GM19238 (cell line): ENCODE measurements around the gene SERPINB6.
"Not testable (repeated sequence)": the region's sequence is repeated elsewhere in the genome, so short reads cannot be mapped to it uniquely, and the experiment has no call there.

Source experiments
- DNase-seq: peaks from one replicate; pipeline ENCODE4 v3.0.0; 2011; ENCODE audit warnings: low spot score; ENCODE audit not compliant: insufficient read length

SERPINB6 gene

DNA sequence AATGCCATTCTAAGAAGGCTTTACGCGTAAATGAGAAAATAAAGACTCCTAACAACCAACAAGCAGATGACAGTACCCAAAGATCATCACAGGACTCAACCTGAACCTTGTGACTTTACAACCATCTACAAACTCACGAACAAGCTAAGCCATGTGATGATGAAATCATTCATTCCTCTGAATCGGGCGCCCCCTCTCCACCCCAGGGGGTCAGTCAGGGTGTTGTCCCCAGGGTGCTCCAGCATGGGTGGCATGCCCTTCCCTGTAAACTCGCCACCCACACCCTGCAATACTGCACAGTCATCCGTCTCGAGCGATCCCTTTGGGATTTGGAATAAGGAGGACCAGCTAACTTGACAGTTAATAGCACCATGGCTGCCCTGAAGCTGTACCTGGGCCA lies 12.6 kb downstream of the SERPINB6 start:
- no peak for DNase-seq

DNA sequence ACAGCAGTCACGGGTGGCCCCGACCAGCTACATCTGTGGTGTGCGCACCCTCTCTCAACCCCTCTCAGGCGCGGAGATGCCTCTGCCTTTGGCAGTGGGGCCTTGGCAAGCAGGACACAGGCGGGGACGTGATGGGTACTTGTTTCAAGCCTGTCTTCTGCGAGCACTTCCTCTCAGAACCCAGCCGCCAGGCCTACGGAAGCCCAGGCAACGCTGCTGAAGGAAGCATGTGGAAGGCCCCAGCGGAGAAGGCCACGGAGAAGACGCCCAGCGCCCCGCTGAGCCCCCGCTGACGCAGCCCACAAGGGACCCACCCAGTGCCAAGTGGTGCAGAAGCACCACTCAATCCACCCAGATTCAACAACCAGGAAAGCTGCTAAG lies 13.0 kb downstream of the SERPINB6 start:
- no peak for DNase-seq

DNA sequence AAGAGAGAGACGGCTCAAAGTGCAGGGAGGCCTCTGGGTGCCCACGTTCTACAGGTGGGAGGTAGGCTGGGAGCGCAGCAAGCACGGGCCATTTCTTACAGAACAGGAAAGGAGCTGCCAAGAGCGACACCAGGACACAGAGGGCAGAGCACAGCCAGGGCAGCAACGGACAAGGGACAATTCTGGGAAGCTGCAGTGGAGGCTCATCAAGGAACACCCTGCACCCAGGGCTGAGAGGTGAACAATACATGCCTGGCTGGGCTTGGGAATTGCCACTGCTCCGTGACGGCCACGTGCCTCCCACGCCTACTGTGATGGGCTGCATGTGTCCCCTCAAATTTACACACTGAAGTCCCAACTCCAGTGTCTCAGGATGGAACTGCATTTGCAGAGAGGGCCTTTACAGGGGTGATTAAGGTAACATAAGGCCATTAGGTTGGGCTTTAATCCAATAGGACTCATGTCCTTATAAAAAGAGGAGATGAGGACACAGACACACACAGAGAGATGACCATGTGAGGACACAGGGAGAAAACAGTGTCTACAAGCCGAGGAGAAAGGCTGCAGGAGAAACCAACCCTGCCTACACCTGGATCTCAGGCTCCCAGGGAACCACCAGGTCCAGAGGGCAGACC lies 13.6 kb downstream of the SERPINB6 start:
- DNase-seq, result no peak

DNA sequence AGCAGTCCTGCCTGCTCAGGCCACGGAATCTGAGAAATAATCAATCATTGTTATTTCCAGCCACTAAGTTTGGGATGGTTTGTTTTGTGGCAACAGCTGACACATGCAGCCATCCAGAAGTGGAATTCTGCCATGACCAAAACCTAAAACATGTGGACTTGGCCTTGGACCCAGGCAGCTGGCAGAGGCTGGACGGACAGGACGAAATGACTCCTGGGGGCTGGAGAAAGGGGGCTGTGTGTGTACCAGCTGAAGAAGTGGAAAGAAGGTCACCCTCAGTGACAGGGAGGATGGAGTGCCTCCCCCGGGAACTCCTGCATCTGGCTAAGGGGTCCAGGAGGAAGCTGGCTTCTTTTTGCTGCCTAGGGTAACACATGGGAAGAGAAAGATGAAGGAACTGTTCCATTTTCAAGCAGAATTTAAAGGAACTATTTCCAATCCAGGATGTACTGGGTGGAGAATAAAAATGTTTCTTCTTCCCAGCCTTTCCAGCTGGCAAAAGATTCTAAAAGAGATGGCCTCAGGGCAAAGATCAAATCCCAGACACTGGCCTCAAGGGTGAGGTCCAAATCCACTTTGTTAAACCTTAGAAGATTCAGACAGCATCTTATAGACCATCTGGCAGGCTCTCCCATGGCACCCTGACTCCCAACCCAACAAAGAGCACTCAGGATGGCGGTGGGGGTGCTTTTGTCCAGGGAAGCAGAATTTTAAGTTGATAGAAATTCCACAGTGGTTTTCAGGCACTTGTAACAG lies 14.3 kb downstream of the SERPINB6 start:
- no peak for DNase-seq

DNA sequence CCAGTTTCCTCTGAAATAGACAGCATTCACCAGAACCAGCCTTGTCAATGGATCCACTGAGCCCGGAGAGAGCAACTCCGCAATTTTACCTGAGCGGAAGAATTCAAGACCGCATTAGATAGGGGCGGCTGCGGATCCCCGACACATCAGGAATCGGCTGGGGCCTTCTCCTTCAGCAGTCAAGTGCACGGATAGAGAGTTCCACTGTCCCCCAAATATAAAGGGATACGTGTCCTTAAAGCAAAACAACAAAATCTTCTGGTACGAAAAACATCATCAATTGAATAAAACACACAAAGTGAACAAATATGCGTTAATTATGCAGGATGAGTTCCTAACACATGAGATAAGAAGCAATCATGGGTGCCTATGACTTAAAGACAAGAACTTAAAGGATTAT lies 18.3 kb downstream of the SERPINB6 start:
- DNase-seq, result no peak

DNA sequence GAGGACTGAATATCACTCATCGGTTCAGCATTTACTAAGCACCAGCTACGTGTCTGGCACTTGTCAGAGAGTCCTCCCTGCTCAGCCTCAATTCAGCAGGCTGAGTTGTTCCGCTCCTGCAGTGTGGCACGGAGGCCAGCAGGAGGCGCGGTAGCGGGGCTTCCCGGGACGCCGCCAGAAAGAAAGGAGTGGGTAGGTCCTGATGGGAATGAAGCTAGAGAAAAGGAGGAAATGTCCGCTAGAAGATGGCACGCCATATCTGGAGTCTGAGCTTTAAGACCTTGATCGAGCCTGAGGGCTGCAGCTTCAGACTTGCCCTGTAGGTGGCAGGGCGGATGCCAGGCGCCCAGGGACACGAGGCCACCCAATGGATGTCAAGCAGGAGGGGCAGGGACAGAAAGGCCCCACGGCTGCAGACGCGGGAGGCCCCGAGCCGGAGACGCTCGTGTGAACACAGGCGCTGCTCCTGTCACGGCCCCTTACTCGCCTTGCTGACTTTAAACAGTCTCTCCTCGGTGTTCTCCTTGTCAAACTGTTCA lies 18.7 kb downstream of the SERPINB6 start:
- DNase-seq, result no peak

DNA sequence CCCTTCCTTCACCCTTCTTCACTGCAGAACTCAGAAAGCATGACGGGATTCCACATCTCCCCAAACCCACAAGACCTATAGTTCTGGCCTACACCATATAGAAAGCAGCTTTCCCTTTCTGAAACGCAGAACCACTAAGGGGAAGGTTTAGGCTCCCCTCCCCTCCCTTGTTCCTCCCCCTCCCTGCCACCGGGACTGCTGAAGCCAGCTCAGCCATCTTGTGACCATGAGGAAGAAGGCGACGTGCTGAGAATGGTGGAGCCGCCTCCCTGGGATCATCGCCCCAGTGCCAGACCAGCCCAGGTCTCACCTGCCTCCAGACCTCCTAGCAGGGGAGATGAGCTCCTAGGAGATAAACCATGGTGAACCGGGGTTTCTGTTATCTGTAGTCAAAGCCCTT lies 19.6 kb downstream of the SERPINB6 start:
- no peak for DNase-seq

DNA sequence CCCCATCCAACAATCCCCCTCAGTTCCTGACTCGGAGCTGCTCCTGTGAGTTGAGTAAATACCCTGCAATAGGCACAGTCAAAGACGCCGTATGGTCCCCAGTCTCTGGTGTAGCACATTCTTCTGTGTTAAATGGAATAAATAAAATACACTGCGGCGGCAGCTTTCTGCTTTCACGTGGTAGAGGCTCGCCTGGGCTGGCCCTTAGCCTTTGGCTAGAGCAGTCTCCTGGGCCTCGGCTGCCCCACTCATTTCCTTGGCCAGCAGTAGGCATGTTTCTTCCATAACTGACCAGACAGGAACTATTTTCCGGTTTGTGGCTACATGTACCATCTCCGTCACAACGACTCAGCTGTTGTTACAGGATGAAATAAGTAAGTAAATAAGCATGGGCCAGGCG lies 20.7 kb downstream of the SERPINB6 start:
- no peak for DNase-seq

DNA sequence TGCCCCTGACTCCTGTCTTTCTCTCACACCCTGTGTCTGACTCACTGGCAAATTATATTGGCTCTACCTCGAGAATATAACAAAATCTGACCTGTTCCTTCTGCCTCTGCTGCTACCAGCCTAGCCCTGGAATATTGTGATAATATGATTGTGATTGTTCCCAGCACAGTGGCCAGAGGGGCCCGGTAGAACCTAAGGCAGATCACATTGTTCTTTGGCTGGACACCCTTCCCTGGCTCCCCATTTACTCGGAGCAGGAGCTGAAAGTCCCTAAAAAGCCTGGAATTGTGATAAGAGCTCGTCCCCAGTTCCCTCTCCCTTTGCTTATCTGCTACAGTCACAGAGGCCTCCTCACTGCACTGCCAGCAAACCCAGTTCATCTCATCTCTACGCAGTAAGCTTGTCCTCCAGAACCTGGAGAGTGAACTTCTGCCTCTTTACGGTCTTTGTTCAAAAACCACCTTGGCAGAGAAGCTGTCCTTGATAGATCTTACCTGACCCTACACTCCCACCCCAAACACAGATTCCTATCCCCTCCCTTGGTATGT lies 21.8 kb downstream of the SERPINB6 start:
- no peak for DNase-seq

DNA sequence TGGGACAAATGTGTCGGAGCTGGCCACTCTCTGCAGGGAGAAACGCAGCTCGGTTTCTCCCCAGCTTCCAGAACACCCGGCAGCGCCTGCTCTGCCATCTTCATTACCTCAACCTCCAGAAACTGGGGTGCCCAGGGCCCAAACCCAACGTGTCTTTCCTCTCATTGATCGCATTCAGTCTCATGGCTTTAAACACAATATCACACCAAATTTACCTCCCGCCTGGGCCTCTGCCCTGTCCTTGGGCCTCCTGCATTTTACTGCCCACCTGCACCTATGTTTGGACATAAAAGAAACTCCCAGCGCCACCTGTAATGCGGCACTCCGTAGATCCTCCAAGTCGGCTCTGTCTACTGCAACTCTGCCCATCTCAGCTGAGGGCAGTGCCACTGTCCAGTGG lies 22.2 kb downstream of the SERPINB6 start:
- no peak for DNase-seq

DNA sequence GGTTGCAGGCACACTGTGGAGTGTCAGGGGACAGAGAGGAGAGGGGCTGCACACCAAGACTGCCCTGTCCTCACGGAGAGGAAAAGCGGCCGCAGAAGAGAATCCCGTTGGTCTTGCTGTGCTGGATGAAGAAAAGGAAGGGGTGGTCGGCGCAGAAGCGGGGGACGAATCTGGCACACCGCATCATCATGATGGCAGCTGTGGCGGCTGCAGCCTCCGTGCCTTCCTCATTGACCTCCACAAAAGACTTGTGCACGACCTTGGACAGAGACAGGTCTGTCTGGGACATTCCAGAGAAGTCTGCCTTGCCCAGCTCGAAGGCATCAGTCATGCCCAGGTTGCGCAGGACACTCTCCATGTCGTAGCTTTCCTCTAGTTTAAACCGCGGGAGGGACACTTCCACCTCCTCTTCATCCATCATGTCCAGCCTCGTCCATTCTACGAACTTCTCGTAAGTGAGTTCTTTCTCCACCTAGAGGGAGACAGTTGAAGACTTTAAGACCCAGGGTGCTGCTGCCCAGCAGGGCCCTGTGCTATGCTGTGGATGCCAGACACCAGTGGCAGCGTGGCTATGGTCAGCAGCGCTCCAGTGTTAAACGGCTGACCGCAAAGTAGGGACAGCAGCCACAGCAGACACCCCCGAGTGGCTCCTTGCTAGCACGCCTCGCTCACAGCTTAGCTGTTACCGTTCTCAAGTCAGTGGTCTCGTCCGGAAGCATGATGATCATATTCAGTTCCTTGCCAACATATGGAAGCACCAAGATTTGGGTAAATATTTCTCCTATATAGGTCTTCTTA lies 22.9 kb downstream of the SERPINB6 start:
- no peak for DNase-seq

DNA sequence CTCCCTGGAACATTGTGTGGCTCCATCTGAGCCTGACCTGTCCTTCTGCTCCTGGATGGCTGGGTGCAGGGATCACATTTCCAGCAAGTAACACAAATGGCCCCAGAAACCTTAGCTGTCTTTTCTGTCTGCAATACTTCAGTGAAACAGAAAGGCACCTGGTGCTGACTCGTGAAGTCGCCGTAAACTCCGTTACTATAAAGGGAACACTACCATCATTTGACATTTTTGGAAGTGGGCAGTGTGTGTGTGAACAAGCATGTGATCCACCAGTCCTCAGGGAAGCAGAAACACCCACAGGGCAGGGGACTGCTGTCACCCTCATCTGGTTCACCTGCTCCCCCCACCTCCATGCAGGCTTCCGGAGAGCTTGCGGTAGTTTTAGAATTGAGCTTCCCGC lies 23.9 kb downstream of the SERPINB6 start:
- no peak for DNase-seq

DNA sequence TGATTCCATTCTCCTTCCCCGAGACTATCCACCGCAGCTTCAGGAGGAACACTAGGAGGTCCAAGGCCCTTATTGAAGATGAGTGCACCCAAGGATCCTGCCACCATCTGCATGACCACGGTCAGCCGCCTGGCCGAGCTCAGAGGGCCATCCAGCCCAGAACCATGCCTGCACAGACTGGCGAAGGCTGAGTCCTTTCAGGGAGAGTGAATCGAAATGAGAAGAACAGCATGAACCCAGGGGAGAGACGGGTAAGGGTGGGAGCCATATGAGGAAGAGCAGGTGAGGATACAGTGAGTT lies 26.3 kb downstream of the SERPINB6 start:
- no peak for DNase-seq

DNA sequence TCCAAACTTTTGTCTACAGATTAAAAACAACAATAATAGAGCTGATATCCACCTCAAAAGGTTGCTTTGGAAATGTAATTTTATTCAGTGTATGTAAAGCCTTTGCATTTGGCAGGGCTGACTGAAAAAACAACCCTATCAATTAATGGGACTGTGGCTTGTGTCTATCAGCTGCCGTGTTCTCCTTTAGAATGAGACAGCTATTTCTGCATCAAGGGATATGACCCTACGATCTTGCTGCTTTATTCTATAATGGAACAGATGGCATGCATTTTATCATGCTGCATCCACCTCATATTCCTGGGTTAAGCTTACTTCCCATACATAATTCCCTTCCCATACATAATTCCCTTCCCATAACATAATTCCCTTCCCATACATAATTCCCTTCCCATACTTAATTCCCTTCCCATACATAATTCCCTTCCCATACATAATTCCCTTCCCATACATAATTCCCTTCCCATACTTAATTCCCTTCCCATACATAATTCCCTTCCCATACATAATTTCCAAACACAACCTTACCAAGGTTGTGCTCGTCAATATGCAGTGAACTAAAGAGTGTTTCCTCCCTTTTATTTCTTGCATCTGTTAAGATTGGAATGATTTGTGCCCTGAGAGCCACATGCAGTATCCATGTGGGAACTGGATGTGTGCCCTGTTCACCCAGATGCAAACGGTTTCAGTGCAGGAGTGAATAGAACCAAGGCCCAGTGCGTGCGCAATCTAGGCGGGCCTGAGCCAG lies 26.8 kb downstream of the SERPINB6 start:
- DNase-seq, result no peak

DNA sequence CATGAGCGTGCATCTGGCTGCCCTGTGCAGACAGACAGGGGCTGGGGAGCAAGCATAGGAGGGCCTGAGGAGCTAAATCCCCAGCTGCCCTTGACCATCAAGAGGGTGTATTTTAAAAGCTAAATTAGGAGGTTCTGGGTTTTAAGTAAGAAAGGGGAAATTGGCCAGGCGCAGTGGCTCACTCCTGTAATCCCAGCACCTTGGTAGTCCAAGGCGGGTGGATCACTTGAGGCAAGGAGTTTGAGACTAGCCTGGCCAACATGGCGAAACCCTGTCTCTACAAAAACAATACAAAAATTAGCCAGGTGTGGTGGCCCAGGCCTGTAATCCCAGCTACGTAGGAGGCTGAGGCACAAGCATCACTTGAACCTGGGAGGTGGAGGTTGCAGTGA lies 27.8 kb downstream of the SERPINB6 start:
- no peak for DNase-seq

DNA sequence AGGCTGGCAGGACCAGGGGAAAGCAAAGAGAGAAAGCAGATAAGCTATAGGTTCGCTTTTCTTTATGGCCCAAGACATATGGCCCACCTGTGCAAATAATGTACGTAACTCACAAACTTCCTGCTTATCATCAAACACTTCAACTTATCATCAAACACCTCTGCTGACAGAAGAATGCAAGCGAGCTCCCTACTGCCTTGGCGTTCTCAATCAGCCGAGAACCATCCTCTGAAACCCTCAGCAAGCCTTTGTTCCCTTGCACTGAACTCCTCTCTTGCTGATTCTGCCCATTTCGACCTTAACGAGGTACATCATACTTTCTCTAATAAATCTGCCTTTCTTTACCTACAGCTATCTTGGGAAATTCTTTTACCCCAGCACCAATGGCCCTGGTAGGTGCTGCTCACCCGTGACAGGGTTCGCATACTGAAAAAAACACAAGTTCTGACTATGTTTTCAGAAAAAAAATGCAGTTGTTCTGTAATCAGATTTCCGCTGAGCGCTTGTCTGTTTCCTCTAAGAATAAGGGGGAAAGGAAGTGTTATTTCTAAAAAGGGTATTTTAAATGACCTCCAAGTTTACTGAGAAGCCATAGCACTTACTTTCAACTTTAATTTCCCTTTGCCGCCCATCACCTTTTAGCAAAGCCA lies 28.3 kb downstream of the SERPINB6 start:
- DNase-seq, result no peak

DNA sequence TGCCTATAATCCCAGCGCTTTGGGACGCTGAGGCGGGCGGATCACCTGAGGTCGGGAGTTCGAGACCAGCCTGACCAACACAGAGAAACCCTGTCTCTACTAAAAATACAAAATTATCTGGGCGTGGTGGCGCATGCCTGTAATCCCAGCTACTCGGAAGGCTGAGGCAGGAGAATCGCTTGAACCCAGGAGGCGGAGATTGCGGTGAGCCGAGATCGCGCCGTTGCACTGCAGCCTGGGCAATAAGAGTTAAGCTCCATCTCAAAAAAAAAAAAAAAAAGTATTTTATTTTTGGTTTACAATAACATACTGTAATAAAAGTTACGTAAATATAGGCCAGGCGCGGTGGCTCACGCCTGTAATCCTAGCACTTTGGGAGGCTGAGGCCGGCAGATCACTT lies 29.3 kb downstream of the SERPINB6 start:
- not testable (repeated sequence) for DNase-seq

DNA sequence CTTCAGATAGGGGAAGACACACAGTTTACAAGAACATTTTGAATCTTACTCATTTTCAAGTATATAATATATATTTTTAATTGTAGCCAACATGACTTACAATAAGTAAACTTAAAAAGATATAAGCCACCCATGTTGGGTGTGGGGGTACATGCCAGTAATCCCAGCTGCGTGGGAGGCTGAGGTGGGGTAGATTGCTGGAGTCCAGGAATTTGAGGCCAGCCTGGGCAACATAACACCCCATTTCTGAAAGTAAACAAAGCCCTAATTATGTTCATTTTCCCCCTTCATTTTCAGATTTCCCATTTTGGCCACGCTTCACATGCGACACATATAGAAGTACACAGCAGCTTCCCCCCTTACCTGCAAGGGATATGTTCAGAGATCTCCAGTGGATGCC lies 30.5 kb downstream of the SERPINB6 start:
- no peak for DNase-seq

DNA sequence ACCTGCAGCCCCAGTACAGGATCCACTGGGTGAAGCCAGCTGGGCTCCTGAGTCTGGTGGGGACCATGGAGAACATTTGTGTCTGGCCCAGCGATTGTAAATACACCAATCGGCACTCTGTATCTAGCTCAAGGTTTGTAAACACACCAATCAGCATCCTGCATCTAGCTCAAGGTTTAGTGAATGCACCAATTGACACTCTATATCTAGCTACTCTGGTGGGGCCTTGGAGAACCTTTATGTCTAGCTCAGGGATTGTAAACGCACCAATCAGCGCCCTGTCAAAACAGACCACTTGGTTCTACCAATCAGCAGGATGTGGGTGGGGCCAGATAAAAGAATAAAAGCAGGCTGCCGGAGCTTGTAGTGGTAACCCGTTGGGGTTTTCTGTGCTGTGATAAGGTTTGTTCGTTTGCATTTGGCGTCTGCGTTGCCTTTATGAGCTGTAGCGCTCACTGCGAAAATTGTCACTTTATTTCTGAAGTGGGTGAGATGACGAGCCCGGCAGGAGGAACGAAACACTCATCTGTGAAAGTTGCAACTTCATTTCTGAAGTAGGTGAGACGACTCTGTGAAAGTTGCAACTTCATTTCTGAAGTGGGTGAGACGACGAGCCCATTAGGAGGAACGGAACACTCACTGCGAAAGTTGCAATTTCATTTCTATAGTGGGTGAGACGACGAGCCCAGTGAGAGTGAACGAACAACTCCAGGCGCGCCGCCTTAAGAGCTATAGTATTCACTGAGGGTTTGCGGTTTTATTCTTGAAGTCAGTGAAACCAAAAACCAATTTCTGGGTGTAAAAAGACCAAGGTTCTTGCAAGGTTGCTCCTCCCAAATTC lies 31.1 kb downstream of the SERPINB6 start:
- peak; percentile 69 for DNase-seq
